Left cardiac atrium (tissue), 4 donors: ENCODE results near the gene NIPAL1. TPM values are rescaled to one million over a fixed set of nuclear protein-coding genes. Genes with fewer than 3 reads are reported as not detected.

Source experiments
- ATAC-seq, 2 donors: fragments of 200-7000 bp; cut with Tn5 transposase; one replicate each; pipeline ENCODE4 v1.9.1; 2020; ENCODE audit warnings: mild to moderate bottlenecking in 2 of 2, moderate library complexity in 2 of 2
- DNase-seq: peaks from one replicate; pipeline ENCODE4 v3.0.0-alpha.2; 2020
- intact Hi-C, 2 donors: fragments of 100-400 bp; cut with DNase I; formaldehyde crosslinking; loops; one replicate each; pipeline versions ENCODE4 v1.14.1 to v1.15.1; 2022 to 2023
- total RNA-seq, 2 donors: library from RNA; stranded (reverse); fragmentation: NEBNext Ultra II Directional; extraction: Animal tissue kit (Norgen Biotek cat#: 25700); gene quantifications; one replicate each; pipeline ENCODE4 v1.2.1, GENCODE V29; 2021
- donor health status: DM: no; HTN: yes; CAD: no.
- donor health status: DM: no; HTN: yes; CAD: no; lungs with severe emphysema.
- donor health status: DM: yes; HTN: yes; CAD: no.
- donor health status: Dilated cardiomyopathy.

The NIPAL1 gene
- total RNA-seq, 2 donors from 2014 or later, result 0.53 to 1.5 TPM

GRCh38 chr4:48047896-48048295 lies 31.3 kb downstream of the NIPAL1 start:
- intact Hi-C loops, result no loop called here
- peak; percentile 71 to 87 for ATAC-seq
- no peak for DNase-seq

- intact Hi-C loops, result no loop called here
- no peak for DNase-seq
- no peak for ATAC-seq
Measured at GRCh38 chr4:48049483-48049882, 32.9 kb downstream of the NIPAL1 start.

DNA sequence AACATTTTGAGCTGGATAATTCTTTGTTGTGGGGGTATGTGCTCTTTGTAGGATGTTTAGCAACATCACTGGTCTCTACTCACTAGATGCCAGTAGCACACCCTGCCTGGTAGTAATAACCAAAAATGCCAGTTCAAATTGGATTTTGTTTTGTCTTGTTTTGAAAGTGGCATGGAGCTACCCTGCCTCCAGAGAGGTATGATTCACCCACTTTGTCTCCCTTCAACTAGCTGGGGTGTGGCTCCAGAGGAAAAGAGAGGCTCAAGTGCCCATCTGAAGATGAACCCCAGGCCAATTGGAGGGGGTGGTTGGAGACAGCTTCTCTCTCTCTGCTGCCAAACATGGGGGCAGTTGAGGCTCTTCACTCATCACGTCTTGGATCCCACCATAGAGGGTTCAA lies 34.5 kb downstream of the NIPAL1 start:
- DNase-seq (no peak), ATAC-seq (no peak)
- intact Hi-C loops, result no loop called here

DNA sequence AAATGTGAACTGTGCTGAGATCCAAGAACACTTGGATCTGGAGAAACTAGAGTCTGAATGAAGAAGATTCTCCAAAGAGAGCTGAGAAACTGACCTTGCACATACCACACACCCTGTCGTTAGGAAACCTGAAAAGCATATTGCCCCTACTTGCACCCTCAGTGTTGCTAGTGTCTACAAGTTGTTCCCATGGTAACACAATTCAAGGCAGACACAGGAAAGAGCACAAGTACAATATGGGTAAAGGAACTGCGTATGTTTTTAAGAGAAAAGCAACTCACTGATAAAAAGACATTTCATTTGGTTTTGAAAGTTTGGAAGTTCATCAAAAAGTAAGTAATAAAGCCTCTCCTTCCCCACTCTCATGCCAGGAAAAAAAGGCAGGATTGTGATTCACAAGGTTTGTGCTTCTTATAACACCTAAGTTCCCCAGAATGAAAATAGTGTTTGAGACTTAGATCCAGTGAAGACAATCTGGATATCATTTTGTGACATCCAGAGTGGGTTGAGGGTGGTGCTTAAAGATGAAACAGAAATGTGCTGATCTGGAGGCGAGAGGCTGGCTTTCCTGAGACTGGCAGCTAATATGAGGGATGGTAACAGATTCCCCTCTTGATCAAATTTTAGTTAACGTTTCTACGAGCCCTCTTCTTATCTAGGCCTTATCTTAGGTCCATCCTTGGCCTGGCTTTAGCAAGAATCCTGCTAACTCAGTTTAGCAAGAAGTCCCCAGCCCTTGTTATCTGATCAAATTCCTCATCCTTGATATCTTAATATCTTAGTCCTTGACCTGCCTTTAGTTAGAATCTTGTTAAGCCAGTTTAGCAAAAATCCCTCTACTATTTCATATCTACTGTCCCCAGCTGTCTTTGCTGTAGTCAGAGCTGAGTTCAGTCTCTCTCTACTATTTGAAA lies 42.3 kb downstream of the NIPAL1 start:
- intact Hi-C loops, result no loop called here
- no peak for DNase-seq
- no peak for ATAC-seq

DNA sequence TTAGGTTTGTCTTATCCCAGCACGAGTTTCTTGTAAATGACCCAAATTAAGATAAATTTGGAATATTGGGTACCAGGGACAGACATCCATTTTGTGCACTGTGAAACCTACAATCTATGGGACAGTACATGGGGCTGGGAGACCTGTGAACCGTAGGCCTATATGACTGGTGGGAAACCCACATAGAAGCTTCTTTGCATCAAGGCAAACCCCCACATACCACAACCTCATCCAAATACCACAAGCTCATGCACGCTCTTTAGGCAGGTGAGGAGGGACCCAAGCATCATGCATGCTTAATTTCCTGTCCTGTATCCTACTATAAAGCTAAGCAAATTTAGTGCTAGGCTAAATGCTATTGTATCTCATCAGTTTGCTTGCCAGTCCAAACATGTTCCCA lies 47.8 kb downstream of the NIPAL1 start:
- ATAC-seq, result no peak
- intact Hi-C loops, result no loop called here

GRCh38 chr4:48065587-48066052 lies 49.0 kb downstream of the NIPAL1 start:
- intact Hi-C loops, result no loop called here
- DNase-seq (no peak), ATAC-seq (no peak)

More for the DNA sequence above, 47.8 kb downstream of the NIPAL1 start:
- DNase-seq, result no peak

DNA sequence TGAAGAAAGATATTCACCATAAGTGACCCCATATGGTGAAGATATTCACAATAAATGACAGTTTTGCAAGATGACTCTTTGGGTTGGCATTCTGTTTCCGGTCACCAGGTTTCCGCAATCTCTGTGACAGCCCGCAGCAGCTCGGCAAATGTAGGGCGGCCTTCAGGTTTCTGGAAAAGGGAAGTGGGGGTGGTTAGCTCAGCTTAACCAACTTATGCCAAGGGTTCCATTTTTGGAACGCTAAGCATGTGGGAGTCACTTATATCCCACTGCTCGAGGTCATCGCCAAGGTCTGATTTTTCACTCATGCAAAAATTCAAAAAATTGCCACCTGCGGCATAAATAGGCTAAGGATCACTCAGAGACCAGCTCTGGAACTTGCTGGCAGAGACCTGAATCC lies 51.0 kb downstream of the NIPAL1 start:
- ATAC-seq, result no peak
- intact Hi-C loops, result no loop called here
- no peak for DNase-seq

DNA sequence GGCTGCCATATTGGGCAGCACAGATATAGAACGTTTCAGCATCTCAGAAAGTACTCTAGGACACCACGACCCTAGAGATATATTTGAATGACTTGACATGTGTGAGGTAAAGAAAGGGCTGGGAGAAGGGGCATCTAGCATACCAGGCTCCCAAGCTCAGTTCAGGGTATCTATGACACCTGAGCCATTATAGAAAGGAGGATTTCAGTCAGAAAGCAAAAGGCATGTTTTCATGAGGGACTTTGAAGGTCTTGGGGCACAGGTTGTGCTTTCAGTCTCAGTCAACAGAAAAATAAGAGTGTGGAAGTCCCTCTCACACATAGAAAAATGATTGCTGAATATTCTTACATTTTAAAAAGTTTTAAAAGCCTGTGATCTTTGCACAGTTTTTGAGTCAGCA lies 51.6 kb downstream of the NIPAL1 start:
- intact Hi-C loops, result no loop called here
- DNase-seq, result no peak

DNA sequence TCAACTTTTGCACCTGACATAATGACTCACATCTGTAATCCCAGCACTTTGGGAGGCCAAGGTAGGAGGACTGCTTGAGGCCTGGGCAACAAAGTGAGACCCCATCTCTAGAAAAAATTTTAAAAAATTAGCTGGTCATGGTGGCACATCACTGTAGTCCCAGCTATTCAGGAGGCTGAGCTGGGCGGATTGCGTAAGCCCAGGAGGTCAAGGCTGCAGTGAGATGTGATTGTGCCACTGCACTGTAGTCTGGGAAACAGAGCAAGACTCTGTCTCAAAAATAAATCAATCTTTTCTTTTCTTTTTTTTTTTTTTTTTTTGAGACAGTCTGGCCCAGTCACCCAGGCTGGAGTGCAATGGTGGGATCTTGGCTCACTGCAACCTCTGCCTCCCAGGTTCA lies 52.5 kb downstream of the NIPAL1 start:
- intact Hi-C loops, result no loop called here
- no peak for DNase-seq
- ATAC-seq, result no peak

More for the DNA sequence above, 51.6 kb downstream of the NIPAL1 start:
- ATAC-seq, result no peak

- DNase-seq, result no peak
Measured at GRCh38 chr4:48071191-48071590, 54.6 kb downstream of the NIPAL1 start.

GRCh38 chr4:48073567-48074103 lies 57.1 kb downstream of the NIPAL1 start:
- intact Hi-C loops, result no loop called here
- DNase-seq (no peak), ATAC-seq (no peak)

More at GRCh38 chr4:48071191-48071590, 54.6 kb downstream of the NIPAL1 start:
- no peak for ATAC-seq
- intact Hi-C loops, result no loop called here

DNA sequence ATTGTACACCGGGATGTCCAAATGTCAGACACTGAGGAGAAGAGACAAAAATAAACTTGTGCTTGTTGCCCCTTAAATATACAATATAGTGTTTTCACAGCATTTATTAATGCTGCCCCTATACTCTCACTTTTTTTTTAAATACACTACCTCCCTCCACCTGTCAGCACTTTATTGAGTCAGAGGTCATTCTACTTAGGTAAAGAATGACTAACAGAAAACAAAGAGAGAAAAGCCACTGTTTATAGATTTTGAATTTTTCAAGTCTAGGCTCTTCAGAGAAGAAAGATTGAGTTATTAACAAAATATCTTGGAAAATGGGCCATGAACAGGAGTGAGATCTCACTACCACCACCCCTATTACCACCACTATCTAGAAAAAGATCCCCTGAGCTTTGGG lies 58.1 kb downstream of the NIPAL1 start:
- intact Hi-C loops, result no loop called here
- ATAC-seq (no peak), DNase-seq (no peak)

GRCh38 chr4:48078425-48078824 lies 61.9 kb downstream of the NIPAL1 start:
- intact Hi-C loops, result no loop called here
- DNase-seq, result no peak
- no peak for ATAC-seq

DNA sequence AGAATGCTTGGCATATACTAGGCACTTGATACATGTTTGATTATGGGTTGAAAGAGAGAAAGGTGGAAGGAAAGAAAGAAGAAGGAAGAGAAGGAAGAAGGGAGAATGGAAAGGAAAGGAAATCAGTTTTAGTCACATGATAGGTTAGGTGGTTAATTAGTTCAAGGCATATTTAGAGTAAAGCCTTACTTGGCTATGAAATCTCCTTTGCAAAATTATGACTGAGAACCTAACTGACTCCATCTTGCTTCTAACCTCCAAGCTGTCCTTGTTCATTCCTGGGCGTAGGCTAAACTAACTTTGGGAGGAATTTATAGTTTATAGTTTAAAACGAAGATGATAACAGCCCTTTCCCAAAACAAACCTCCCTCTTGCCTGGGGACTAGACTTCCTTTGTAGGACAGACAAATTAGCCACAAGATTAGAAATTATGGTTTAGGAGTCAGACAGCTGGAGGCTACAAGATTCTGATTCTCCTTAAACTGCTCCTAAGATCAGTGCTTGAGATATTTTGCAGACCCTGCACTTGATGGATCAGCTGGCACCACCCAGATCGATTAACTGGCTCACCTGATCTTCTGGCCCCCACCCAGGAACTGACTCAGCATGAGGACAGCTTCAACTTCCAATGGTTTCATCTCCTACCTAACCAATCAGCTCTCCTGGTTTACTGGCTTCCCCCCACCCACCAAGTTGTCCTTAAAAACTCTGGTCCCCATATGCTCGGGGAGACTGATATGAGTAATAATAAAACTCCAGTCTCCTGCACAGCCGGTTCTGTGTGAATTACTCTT lies 62.5 kb downstream of the NIPAL1 start:
- DNase-seq, result no peak
- intact Hi-C loops, result no loop called here
- ATAC-seq, result no peak

DNA sequence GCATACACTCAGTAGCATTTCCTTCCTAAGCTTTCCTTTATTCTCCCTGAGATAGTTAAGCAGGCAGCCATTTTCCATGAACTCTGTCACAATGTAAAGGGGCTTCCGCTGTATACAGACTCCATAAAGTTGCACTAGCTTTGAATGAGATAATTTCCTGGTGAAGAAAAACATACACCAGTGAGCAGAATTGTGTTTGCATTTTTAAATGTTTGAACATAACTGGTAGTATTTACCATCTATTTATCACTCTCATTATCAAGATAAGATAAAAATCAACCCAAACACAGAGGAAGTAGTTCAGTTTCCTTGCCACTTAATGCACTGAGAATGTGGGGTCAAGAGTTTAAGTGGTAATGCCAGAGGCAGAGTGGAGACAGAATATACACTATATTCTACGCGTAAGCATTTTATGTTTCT lies 63.4 kb downstream of the NIPAL1 start:
- intact Hi-C loops, result no loop called here
- ATAC-seq (no peak), DNase-seq (no peak)

DNA sequence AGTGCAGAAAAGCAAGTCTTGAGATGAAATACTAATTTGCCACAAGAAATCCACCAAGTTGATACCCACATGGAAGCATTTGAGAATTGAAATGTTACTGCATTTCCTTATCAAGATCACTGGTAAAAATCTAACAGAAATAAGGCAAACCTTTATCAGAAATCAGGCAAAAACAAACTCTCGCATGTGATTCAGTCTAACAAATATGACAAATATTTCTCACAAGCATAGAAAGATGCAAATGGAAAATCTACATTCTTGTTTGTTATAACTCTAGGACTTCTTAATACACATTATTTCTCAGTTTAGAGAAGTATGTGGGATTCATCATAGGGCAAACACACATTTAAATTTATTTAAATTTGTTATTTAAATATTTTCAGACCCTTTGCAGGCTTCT lies 64.6 kb downstream of the NIPAL1 start:
- no peak for DNase-seq
- intact Hi-C loops, result no loop called here
- ATAC-seq, result no peak

GRCh38 chr4:48082956-48083355 lies 66.4 kb downstream of the NIPAL1 start:
- intact Hi-C loops, result no loop called here
- no peak for ATAC-seq
- no peak for DNase-seq

DNA sequence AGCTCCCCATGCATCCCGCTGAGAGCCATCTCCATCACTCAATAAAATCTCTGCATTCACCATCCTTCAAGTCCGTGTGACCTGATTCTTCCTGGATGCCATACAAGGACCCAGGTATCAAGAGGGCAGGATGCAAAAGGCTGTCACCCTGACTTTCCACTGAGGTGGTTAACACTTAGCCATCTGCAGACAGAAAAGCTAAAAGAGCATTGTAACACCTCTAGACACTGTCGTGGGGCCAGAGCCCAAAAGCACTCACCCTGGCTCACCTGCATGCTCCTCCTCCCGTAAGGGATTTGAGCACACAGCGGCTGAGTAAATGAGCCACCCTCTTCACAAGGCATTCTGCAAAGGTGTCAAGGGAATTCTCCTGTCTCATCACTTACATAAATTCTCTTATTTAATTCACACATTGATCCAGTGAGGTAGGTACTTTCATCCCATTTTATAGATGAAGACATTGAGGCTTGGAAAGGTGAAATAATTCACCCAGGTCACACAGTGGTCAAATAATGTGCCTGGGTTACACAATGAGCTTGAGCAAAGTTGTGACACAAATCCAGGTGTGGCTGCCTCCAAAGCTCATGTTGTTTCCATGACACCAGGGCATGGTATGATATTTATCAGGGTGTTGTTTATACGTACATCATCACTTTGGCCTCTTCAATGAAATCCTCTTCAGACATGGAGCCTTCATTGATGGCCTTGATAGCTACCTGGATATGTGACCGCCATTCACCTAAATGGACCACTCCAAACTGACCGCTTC lies 69.4 kb downstream of the NIPAL1 start:
- ATAC-seq (no peak), DNase-seq (no peak)
- intact Hi-C loops, result loop anchor here (5.0 kb wide), 3 partner anchors 69 to 159 kb away; partner anchors contain the start of genes CNGA1 (in 2 of the 2) and NIPAL1 (in 2 of the 2)
